Adipocyte (in vitro differentiated cells): ENCODE data around the gene FUT2.
A peak's percentile ranks its signal among the peaks of the same experiment; 100 is the strongest.

ENCODE experiments used
- DNase-seq: peaks from one replicate; pipeline ENCODE4 v3.0.0-alpha.2; 2015; ENCODE audit warnings: low read depth
- H3K27me3 ChIP-seq: replicated peaks from 2 replicates; pipeline ENCODE4 v1.7.0; 2013; ENCODE audit warnings: mild to moderate bottlenecking, low read length, moderate library complexity; ENCODE audit not compliant: control insufficient read depth, insufficient read depth
- H3K36me3 ChIP-seq: 2 replicates; pipeline ENCODE4 v1.7.0; 2013; ENCODE audit warnings: low read length, mild to moderate bottlenecking, moderate library complexity; ENCODE audit not compliant: control insufficient read depth, insufficient read depth, severe bottlenecking
- H3K4me1 ChIP-seq: 2 replicates; pipeline ENCODE4 v1.7.0; 2013; ENCODE audit warnings: mild to moderate bottlenecking, low read length, moderate library complexity; ENCODE audit not compliant: control insufficient read depth, insufficient read depth
- H3K4me3 ChIP-seq: 2 replicates; pipeline ENCODE4 v1.7.0; 2013; ENCODE audit warnings: mild to moderate bottlenecking, low read length, moderate library complexity
- H3K9ac ChIP-seq: 2 replicates; pipeline ENCODE4 v1.7.0; 2013; ENCODE audit warnings: mild to moderate bottlenecking, low read length, moderate library complexity
- H3K9me3 ChIP-seq: 2 replicates; pipeline ENCODE4 v1.7.0; 2013; ENCODE audit warnings: mild to moderate bottlenecking, low read length, moderate library complexity; ENCODE audit not compliant: control insufficient read depth

The FUT2 gene

DNA sequence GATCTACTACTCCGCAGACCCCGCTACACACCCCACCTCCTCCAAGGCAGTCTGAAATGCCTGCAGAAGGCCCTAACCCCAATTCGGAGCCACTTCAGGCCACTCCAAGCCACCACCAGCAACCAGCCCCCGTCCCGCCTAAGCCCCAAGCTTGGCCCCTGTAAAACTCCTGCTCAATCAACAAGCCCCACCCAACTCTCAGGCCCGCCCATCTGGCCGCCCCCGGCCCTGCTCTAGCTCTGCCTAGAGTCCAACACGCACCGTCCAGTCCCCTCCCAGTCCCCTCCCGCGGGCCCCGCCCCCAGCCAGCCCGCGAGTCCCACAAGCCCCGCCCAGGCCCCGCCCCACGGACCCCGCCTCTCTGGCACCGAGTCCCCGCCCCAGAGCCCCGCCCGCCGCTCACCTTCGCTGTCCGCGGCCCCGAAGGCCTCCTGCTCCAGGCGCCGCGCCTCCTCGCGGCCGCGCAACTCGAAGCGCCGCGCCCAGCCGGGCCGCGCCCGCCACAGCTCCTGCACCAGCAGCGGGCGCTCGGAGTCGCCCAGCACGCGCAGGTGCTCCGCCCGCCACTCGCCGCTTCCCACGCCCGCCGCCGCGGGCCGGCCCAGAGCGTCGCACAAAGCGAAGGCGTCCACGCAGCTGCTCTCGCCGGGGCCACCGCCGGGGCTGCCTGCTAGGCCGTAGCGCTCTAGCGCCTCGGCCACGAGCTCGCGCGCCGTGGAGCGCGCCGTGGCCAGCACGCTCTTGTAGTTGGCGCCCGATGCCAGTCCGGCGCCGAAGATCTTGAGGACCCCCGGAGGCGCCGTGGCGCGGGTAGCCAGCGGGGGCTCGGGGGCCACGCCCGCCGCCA lies 43.0 kb downstream of the FUT2 start:
- no peaks in the 10 kb centered on the region for H3K9me3 ChIP-seq
- H3K36me3 ChIP-seq, result no peaks in the 10 kb centered on the region

DNA sequence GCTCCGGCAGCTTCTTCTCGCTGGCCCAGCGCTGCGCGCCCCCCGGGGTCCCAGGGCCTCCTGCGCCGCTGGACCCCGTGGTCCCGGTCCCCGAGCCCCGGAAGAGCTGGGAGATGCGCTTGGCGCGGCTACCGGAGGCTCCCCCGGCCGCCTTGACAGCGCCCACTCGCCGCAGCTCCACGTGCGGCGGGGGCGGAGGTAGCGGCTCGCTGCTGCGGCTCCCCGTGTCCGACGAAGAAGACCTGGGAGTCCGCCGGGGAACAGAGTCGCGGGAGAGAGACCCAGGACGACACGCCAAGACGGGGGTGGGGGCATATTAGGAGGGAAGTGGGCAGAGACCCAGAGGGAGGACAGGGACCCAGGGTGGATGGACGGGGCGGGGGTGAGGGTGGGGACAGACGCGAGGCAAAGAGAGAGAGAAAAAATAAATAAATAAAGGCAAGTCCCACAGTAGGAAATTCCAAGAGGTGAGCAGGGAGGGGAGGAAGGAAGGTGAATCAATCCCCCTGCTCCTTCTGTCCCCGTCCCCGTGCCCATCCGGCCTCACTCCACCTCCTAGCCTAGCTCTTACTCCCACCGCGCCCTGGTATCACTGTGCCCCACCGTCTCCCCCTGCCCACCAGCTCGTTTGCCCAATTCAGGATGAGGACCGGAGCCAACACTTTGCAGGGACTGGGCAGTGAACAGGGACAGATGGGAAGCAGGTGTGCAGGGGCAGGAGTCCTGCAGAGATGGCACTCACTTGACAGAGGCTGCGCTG lies 43.8 kb downstream of the FUT2 start:
- no peak for DNase-seq

More for the DNA sequence above, 43.0 kb downstream of the FUT2 start:
- DNase-seq, result peak; percentile 83
- Histone ChIP-seq H3K4me3 (no peak overlapping the region), H3K9ac (no peak overlapping the region), H3K27me3 (peaks cover 15% of the 10 kb centered on the region), H3K4me1 (no peaks in the 10 kb centered on the region)

DNA sequence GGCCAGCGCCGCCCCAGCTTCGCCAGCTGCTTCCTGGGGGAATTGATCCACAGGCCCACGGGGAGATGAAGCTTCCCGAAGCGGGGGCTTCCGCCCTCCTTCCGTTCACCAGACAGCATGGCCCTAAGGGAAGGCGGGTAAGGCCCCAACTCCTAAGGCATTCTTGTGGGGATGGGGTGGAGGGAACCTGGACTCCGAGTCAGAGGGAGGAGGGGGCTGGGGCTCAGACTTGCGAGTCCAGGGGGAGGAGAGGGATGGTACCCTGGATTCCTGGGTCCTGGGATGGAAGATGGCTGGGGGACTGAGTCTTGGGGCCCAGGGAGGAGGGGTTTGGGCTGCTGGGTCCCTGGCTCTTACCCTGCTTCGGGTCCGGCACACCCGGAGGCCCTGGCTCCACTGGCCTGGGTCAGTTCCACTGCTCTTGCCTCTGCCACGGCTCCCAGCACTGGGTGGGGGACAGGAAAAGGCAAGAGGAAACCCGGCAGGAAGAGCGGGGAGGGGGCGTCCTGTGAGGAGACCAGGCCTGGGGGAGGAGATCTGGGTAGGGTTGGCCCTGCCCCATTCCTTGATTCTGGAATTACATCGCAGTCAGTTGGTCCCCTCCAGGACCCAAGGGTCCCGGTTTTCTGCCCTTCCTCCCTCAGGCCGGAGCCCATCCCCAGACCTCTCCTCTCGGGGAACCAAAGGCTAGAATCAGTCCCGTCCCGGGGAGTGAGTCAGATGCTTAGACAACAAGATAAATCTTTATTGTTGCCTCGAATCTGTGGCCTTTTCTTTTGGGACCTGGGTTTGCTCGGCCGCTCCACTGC lies 44.6 kb downstream of the FUT2 start, which contains the start of gene RASIP1:
Gene RASIP1, minus strand, starts transcription at position 447 of the 809 bp plus-strand sequence. Its CDS starts 328 bp downstream, at position 119.
- H3K9me3 ChIP-seq, result no peaks in the 10 kb centered on the region
- DNase-seq, result no peak
- no peak within 1 kb of the TSS for H3K4me3 ChIP-seq
- H3K27me3 ChIP-seq, result peaks cover 8% of the 10 kb centered on the region
- no peaks in the 10 kb centered on the region for H3K4me1 ChIP-seq
- H3K9ac ChIP-seq, result no peak within 1 kb of the TSS
- H3K36me3 ChIP-seq, result no peaks in the 10 kb centered on the region

More for the DNA sequence above, 43.8 kb downstream of the FUT2 start:
- Histone ChIP-seq H3K4me1 (no peaks in the 10 kb centered on the region), H3K36me3 (no peaks in the 10 kb centered on the region), H3K4me3 (no peak overlapping the region), H3K9me3 (no peaks in the 10 kb centered on the region), H3K9ac (no peak overlapping the region), H3K27me3 (peaks cover 15% of the 10 kb centered on the region)

DNA sequence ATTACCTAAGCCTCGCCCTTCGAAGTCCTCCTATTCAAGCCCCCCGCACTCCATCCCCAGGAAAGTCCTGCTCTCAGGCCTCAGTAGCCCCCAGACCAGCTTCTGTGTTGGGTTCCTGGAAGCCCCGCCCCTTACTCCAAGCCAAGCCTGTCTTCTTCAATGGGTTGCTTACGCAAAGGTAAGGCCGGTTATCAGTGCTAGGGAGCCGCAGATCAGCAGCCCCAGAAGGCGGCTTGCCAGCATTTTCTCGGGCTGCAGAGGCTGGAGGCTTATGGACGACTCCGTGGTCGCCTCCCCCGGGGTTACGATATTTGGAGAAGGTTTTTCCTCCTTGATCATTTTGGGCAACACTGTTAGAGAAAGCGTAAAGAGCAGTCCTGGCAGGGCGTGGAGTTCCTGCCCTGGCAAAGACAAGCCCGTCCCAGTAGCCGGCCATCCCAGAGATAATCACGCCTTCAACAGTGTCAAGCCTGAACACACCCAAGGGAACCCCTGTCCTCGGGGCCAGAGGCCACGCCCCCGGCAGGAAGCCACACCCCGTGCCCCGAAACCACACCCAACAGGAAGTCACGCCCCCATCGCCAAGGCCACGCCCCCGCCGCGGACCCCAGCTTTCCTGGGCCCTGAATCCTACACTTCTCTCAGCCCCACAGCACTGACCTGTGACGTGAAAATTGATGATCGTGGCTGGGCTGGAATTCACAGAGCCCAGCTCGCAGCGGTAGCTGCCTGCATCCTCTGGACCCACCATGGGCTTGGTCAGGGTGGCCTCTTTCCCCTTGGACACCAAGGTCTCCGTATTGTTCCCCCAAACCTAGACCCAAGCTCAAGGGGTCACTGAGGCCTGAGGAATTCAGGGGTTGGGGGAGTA lies 45.6 kb downstream of the FUT2 start:
- no peaks in the 10 kb centered on the region for H3K4me1 ChIP-seq
- H3K27me3 ChIP-seq, result peaks cover 7% of the 10 kb centered on the region
- DNase-seq, result peak; percentile 17
- no peaks in the 10 kb centered on the region for H3K9me3 ChIP-seq
- no peak overlapping the region for H3K4me3 ChIP-seq
- no peak overlapping the region for H3K9ac ChIP-seq
- no peaks in the 10 kb centered on the region for H3K36me3 ChIP-seq

DNA sequence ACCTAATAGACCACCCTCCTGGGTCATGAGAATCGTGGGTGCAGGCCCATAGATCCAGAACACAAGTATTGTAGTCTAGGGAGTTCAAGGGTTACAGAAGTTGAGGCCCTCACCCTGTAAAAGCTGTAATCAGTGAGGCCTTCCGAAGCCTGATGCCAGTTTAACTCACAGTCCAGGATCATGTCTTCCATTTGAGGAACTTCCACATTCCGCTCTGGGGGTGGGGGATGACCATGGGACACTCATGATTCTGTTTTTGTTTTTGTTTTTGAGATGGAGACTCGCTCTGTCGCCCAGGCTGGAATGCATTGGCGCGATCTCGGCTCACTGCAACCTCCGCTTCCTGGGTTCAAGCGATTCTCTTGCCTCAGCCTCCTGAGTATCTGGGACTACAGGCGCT lies 46.3 kb downstream of the FUT2 start:
- Histone ChIP-seq H3K27me3 (peaks cover 7% of the 10 kb centered on the region), H3K9me3 (no peaks in the 10 kb centered on the region), H3K9ac (no peak overlapping the region), H3K36me3 (no peaks in the 10 kb centered on the region), H3K4me3 (no peak overlapping the region), H3K4me1 (no peaks in the 10 kb centered on the region)
- DNase-seq, result no peak

DNA sequence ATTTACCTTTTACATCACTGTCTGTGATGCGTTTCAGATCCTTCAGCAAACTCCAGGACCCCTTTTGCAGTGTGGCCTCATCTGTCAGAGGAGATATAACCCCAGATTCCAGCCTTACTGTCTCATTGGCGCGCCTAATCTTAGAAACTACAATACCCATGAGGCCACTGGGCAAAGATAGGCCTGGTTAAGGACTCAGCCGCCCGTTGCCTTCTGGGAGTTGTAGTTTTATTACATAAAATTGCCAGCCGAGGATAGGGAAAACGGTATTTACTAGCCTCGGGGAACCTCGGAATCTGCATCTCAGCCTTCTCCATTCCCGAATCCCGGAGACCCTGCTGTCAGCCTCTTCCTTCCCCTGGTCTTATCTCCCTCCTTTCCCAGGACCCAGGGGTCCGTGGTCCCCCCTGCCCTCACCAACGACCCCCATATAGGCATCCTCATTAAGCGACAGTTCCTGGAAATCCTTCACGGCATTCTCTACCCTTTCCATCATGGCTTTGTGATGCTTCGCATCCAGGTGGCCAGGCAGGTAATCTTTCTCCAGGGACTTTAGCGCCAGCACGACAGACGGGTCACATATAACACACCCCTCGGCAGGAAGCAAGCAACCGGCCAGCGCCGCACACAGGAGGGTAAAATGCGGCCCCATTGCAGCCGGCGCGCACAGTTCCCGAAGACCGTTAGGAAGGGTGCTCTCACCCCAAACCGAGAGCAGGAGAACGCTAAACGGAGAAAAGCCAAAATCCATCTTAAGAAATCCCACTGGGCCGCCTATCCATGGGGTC lies 49.6 kb downstream of the FUT2 start:
- H3K4me1 ChIP-seq, result no peaks in the 10 kb centered on the region
- no peaks in the 10 kb centered on the region for H3K9me3 ChIP-seq
- peak; percentile 83 for DNase-seq
- no peak overlapping the region for H3K9ac ChIP-seq
- H3K27me3 ChIP-seq, result peaks cover 14% of the 10 kb centered on the region
- no peaks in the 10 kb centered on the region for H3K36me3 ChIP-seq
- no peak overlapping the region for H3K4me3 ChIP-seq

DNA sequence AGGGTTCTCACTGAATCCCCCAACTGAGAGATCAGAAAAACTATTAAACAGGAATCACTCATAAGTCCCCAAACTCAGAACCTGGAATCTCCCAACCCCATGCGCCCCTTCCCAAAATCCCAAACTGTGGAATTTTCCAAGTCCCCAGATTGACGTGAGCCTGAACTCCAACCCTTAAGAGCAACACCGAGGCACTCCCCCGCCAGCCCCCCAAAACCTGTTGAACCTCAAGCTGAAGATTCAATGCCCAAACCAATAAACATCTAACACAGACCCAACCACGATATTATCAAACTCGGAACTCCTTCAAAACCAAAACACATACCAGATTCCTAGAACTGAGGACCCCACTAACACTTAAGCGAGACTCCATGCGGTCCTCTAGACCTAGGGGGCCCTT lies 50.3 kb downstream of the FUT2 start:
- H3K4me3 ChIP-seq, result no peak overlapping the region
- no peaks in the 10 kb centered on the region for H3K9me3 ChIP-seq

DNA sequence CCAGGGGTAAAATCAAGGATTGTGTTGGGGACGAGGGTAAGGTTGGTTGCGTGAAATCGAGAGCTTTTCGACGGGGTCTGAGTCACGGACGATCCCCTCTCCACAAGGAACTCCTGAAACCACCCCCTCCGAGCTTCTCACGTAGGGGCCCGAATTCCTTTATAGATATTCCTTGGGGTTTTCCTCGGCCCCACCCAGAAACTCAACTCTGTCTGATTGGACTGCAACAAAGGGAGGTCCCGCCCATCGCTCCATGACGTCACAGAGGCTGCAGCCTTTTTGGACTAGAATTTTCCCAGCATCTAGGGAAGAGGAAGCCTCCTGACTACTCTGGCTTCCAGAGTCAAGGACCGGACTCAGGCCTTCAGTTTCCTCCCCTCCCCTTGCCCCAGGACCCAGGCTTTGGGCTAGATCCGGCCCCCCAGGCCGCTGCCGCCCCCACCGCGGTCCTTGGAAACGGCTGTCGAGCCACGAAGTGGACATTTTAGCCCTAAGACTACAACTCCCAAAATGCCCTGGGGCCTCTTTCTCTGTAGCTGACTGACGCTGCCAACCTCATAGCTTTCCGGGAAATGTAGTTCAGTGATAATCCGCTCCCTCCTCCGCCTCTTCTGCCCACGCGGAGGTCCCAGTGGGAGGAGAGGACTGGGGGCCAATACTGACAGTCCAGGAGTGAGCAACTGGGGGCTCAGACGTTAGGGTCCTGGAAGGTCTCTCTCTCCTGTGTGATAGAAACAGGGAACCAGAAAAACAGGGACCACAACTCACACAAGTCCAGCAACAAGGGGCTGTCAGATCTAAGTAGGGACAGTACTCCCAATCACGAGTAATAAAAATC lies 51.2 kb downstream of the FUT2 start, which contains the start of gene IZUMO1:
Gene IZUMO1, minus strand, starts transcription at position 172 of the 838 bp plus-strand sequence. CDS start 1,050 bp downstream, outside the sequence.
- no peaks in the 10 kb centered on the region for H3K36me3 ChIP-seq
- H3K9me3 ChIP-seq, result no peaks in the 10 kb centered on the region
- peaks cover 25% of the 10 kb centered on the region for H3K27me3 ChIP-seq
- peak within 1 kb of the TSS; percentile 62 for H3K9ac ChIP-seq
- H3K4me1 ChIP-seq, result no peaks in the 10 kb centered on the region
- peak; percentile 94 for DNase-seq
- peak within 1 kb of the TSS; percentile 77 for H3K4me3 ChIP-seq

More for the DNA sequence above, 50.3 kb downstream of the FUT2 start:
- Histone ChIP-seq H3K27me3 (peaks cover 18% of the 10 kb centered on the region), H3K4me1 (no peaks in the 10 kb centered on the region), H3K36me3 (no peaks in the 10 kb centered on the region), H3K9ac (no peak overlapping the region)
- DNase-seq, result no peak

DNA sequence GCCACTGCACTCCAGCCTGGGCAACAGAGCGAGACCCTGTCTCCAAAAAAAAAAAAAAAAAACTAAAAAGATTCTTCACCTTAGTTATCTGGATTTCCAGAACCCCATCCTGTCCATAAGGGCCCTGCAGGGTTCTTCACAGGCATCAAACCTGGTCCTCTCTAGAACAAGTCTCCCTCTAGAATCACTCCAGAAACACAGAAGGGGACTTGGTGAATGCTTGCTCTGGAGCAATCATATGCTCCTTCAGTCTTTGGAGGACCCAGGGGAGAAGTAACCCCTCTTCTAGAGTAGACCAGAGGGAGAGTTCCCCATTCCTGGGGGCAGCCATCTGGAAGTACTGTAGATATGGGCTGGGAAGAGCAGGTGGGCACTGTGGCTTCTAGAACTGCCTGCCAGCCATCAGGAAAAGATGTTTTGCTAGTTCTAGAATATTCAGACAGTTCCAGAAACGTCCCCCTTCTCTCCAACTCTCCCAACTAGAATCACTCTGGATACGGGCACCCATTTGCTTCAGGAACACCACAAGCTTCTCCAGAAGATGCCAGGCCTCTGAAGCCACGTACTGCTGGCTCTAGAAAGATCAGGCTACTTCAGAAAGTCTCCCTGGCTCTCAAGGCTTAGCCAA lies 53.9 kb downstream of the FUT2 start:
- DNase-seq, result no peak
- H3K36me3 ChIP-seq, result no peaks in the 10 kb centered on the region
- peaks cover 31% of the 10 kb centered on the region for H3K27me3 ChIP-seq
- H3K4me3 ChIP-seq, result no peak overlapping the region
- no peaks in the 10 kb centered on the region for H3K4me1 ChIP-seq
- H3K9me3 ChIP-seq, result no peaks in the 10 kb centered on the region
- no peak overlapping the region for H3K9ac ChIP-seq
